Lung (tissue), 12 donors: ENCODE results near the gene SNX9. TPM values are rescaled to one million over a fixed set of nuclear protein-coding genes. Genes with fewer than 3 reads are reported as not detected.

Experiments
- ATAC-seq: fragments of 200-7000 bp; cut with Tn5 transposase; one replicate; pipeline ENCODE4 v1.9.1; 2020; ENCODE audit warnings: moderate number of reproducible peaks; ENCODE audit not compliant: insufficient read depth, low FRiP score
- DNase-seq, 3 donors: peaks; one replicate each; pipeline ENCODE4 v3.0.0-alpha.2; 2013 to 2017
- H3K27ac ChIP-seq, 2 donors: one replicate each; pipeline ENCODE4 v1.5.1; 2013; ENCODE audit warnings: mild to moderate bottlenecking in 2 of 2, moderate library complexity in 2 of 2, control low read depth in 1 of 2, inconsistent platforms in 1 of 2, low read depth in 1 of 2, low read length in 1 of 2
- H3K27me3 ChIP-seq, 3 donors: one replicate each; pipeline ENCODE4 v1.5.1; 2013; ENCODE audit warnings: low read length in 2 of 3; ENCODE audit not compliant: control insufficient read depth in 3 of 3, insufficient read depth in 3 of 3
- H3K36me3 ChIP-seq, 4 donors: one replicate each; pipeline ENCODE4 v1.5.1; 2013; ENCODE audit warnings: low read length in 4 of 4, mild to moderate bottlenecking in 1 of 4, moderate library complexity in 1 of 4; ENCODE audit not compliant: control insufficient read depth in 4 of 4, insufficient read depth in 4 of 4
- H3K4me1 ChIP-seq, 5 donors: one replicate each; pipeline ENCODE4 v1.5.1; 2013; ENCODE audit warnings: low read length in 5 of 5, mild to moderate bottlenecking in 2 of 5, moderate library complexity in 1 of 5; ENCODE audit not compliant: control insufficient read depth in 5 of 5, insufficient read depth in 5 of 5
- H3K4me3 ChIP-seq: one replicate; pipeline ENCODE4 v1.5.1; 2013; ENCODE audit warnings: mild to moderate bottlenecking, control low read depth, moderate library complexity
- H3K9ac ChIP-seq, 2 donors: one replicate each; pipeline ENCODE4 v1.5.1; 2013; ENCODE audit warnings: low read length in 2 of 2, control low read depth in 1 of 2; ENCODE audit not compliant: insufficient read depth in 1 of 2
- H3K9me3 ChIP-seq, 4 donors: one replicate each; pipeline ENCODE4 v1.5.1; 2013; ENCODE audit warnings: low read length in 3 of 4, mild to moderate bottlenecking in 1 of 4, moderate library complexity in 1 of 4; ENCODE audit not compliant: control insufficient read depth in 4 of 4, insufficient read depth in 3 of 4
- WGBS, 2 donors: extraction: QIAGEN DNeasy Blood & Tissue Kit; methylation state at CpG; one replicate each; pipeline ENCODE4 v1.1.7; 2013; 5-methylcytosine and 5-hydroxymethylcytosine counted together
- polyA plus RNA-seq, 2 donors: library from polyadenylated mRNA; stranded (reverse); fragments of 200-250 nt; gene quantifications; one replicate each; pipeline ENCODE4 v1.2.1, GENCODE V29; 2013
- total RNA-seq, 2 donors: library from RNA; depleted of rRNA in 1 of 2; stranded (reverse); fragments of >200 nt in 1 of 2; gene quantifications; one replicate each; pipeline ENCODE4 v1.2.1, GENCODE V29; 2014 to 2021
- TF ChIP-seq, protein P1 (sequence below): IDR thresholded peaks from 2 replicates; pipeline ENCODE4 v1.5.1; 2012; ENCODE audit warnings: mild to moderate bottlenecking; ENCODE audit errors: control extremely low read depth, extremely low read depth
- donor health status: control.
- donor health status: control.
- donor health status: Bipolar disorder and iron deficiency.
- donor health status: healthy.
- donor health status: DM: yes; HTN: yes; CAD: no.

Gene SNX9
- total and polyA plus RNA-seq, 4 donors, result 13.8 to 35.0 (median 23.8) TPM

DNA sequence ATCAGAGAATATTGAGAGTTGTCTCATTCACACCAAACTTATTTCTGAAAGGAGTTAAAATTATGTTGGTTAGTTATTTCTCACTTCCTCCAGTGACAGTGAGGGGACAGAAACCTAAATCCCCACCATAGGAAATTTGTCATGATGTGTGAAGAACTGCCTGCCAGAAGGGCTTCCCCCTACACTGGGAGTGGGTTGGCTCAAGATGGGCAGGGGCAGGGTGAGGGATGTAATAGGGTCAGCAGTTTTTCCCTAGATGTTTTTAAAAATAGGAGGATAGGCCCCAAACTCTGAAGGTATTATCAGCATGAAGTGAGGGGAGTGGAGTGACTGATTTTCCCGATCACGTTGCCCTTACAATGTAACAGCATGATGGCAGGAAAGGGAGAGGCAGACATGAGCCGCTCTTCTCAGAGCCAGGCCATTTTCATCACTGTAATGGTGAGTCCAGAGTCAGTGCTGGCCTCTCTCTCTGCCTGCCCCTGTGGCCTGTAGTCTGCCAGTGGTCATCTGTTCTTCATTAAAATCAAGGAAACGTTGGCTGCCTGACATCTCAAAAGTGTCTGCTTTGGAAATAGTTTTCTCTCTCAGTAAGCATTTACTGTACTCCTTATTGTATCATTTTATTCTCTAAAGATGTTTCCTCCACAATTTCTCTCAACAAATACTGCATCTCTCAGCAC lies 98.8 kb downstream of the SNX9 start:
- ATAC-seq (no peak), DNase-seq (no peak)
- H3K9me3 ChIP-seq, result peaks cover 0 to 2% (median 0%) of the 10 kb centered on the region in 4 donors
- H3K9ac ChIP-seq, result no peak overlapping the region
- H3K4me1 ChIP-seq, result peaks cover 0 to 2% (median 0%) of the 10 kb centered on the region in 5 donors
- H3K36me3 ChIP-seq, result peaks cover 7 to 46% (median 35%) of the 10 kb centered on the region in 4 donors
- H3K27ac ChIP-seq, result no peak overlapping the region
- H3K4me3 ChIP-seq, result no peak overlapping the region
- H3K27me3 ChIP-seq, result no peaks in the 10 kb centered on the region
- WGBS, 2 donors, result 84 to 86% methylated on average over 4 of the region's 4 CpGs
- TF ChIP-seq, protein P1, sequence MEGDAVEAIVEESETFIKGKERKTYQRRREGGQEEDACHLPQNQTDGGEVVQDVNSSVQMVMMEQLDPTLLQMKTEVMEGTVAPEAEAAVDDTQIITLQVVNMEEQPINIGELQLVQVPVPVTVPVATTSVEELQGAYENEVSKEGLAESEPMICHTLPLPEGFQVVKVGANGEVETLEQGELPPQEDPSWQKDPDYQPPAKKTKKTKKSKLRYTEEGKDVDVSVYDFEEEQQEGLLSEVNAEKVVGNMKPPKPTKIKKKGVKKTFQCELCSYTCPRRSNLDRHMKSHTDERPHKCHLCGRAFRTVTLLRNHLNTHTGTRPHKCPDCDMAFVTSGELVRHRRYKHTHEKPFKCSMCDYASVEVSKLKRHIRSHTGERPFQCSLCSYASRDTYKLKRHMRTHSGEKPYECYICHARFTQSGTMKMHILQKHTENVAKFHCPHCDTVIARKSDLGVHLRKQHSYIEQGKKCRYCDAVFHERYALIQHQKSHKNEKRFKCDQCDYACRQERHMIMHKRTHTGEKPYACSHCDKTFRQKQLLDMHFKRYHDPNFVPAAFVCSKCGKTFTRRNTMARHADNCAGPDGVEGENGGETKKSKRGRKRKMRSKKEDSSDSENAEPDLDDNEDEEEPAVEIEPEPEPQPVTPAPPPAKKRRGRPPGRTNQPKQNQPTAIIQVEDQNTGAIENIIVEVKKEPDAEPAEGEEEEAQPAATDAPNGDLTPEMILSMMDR, result no peak

DNA sequence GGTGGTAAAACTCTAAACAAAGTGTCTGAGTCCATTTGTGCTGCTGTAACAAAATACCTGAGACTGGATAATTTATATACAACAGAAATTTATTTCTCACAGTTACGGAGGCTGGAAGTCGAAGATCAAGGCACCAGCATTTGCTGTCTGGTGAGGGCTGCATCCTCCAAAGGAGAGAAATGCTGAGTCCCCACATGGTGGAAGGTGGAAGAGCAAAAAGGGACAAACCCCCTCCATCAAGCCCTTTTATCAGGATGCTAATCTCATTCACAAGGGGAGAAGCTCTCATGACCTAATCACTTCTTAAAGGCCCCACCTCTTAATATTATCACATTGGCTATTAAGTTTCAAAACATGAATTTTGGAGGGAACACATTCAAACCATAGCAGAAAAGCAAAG lies 102.7 kb downstream of the SNX9 start:
- Histone ChIP-seq H3K27ac (no peak overlapping the region), H3K36me3 (peaks cover 15 to 49% (median 38%) of the 10 kb centered on the region in 4 donors), H3K9me3 (no peaks in the 10 kb centered on the region), H3K9ac (no peak overlapping the region), H3K4me1 (peaks cover 0 to 2% (median 0%) of the 10 kb centered on the region in 5 donors), H3K4me3 (no peak overlapping the region), H3K27me3 (no peaks in the 10 kb centered on the region)
- TF ChIP-seq, protein P1, result no peak
- DNase-seq, result no peak
- WGBS, 2 donors, result 96 to 98% methylated on average over 2 of the region's 2 CpGs
- ATAC-seq, result no peak

DNA sequence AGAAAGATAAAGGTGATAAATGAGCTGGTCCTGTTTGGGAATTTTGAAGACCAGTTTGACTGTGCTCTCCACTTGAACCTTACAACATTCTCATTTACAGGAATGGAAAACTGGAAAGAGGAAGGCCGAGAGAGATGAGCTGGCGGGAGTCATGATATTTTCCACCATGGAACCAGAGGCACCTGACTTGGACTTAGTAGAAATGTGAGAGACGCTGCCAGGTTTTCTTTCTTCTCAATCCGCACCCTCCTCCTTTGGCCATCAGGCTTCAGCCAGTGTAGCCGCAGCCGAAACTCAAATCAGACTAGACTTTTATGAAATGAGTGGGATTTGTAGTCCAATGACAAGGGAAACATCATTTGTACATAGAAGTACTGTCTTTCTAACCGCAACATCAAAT lies 104.0 kb downstream of the SNX9 start:
- no peak for DNase-seq
- Histone ChIP-seq H3K9me3 (no peaks in the 10 kb centered on the region), H3K27me3 (no peaks in the 10 kb centered on the region), H3K27ac (no peak overlapping the region), H3K4me1 (no peaks in the 10 kb centered on the region), H3K4me3 (no peak overlapping the region), H3K9ac (no peak overlapping the region), H3K36me3 (peaks cover 20 to 48% (median 38%) of the 10 kb centered on the region in 4 donors)
- TF ChIP-seq, protein P1, result no peak
- no peak for ATAC-seq
- 99% methylated on average over 7 of the region's 7 CpGs for WGBS, 2 donors
